ENCODE data around the gene TAF1B. TPM values are rescaled to one million over a fixed set of nuclear protein-coding genes. Genes with fewer than 3 reads are reported as not detected.

The TAF1B gene
- total RNA-seq, 1 experiment from 2014 or later = 52.8 TPM

DNA sequence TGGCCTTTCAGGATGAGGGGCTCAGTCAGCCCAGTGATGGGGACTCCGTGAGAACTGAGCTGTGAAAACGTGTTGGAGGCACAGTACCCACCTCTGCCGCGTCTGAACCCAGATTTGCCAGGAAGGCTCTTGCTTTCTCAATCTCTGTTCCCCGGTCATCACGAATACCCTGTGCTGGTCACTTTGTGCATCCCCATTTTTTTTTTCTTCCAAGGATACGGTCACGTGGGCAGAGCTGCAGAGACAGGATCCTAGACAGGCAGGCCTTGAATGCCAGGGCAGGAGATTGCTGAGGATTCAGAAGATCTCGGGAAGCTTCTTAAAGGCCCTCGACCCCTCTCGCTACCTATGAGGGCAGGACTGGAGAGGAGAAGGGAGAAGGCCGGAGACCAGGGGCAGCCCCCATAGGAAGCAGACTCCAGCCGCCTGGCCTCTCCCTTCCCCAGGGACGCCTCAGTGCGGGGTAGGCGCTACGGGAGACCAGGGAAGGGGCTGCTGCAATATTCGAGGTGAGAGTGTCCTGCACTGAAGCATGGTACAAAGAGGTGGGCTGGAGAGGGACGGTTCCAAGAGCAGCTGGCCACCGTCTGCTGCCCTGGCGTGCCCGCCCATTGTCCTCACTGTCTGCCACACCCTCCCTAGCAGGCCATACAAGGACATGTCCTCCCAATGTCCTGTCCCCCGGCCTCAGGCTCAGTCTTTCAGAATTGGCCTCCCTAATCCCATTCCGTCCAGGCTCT is 29.0 kb upstream of the TAF1B start:
- ChIA-PET POLR2A (ENCODE audit: low non-redundant PET) (no interaction called here), CTCF (interaction anchor here (0.7 to 2.3 kb wide), 6 partner anchors 10 to 258 kb away, joined by 3 to 17 read pairs (median 5); no protein-coding TSS in a partner anchor)
- intact Hi-C loops (cut with micrococcal nuclease; ENCODE audit: unreplicated experiment) = loop anchor here (2.0 kb wide), 1 partner anchor 235 kb away; no protein-coding TSS in a partner anchor
- no peak for DNase-seq (ENCODE audit: low spot score)
- no peaks in the 10 kb centered on the region for H3K27me3 ChIP-seq (replicated peaks; ENCODE audit: insufficient read depth, low read depth, low read length, poor library complexity)
- BruUV-seq (replicated peaks) = no TSS peak
- no peak for TF ChIP-seq EZH2 (IDR thresholded peaks at IDR 0.05; ENCODE audit: borderline replicate concordance, low read depth, low read length, poor library complexity, severe bottlenecking)
- TF ChIP-seq, protein P1, sequence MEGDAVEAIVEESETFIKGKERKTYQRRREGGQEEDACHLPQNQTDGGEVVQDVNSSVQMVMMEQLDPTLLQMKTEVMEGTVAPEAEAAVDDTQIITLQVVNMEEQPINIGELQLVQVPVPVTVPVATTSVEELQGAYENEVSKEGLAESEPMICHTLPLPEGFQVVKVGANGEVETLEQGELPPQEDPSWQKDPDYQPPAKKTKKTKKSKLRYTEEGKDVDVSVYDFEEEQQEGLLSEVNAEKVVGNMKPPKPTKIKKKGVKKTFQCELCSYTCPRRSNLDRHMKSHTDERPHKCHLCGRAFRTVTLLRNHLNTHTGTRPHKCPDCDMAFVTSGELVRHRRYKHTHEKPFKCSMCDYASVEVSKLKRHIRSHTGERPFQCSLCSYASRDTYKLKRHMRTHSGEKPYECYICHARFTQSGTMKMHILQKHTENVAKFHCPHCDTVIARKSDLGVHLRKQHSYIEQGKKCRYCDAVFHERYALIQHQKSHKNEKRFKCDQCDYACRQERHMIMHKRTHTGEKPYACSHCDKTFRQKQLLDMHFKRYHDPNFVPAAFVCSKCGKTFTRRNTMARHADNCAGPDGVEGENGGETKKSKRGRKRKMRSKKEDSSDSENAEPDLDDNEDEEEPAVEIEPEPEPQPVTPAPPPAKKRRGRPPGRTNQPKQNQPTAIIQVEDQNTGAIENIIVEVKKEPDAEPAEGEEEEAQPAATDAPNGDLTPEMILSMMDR (conservative IDR thresholded peaks at IDR 0.05; ENCODE audit: low read depth, low read length) = no peak; the same call in 1 of the 2 replicates
- peaks cover 6% of the 10 kb centered on the region for H3K4me1 ChIP-seq (ENCODE audit: insufficient read depth, low read length, poor library complexity, severe bottlenecking)
- no peak overlapping the region for H3K4me3 ChIP-seq (ENCODE audit: low read depth, low read length, poor library complexity, severe bottlenecking)
- no peaks in the 10 kb centered on the region for H3K9me3 ChIP-seq (ENCODE audit: low read depth, low read length, poor library complexity, severe bottlenecking)
- H3K36me3 ChIP-seq (ENCODE audit: insufficient read depth, low read length, poor library complexity, severe bottlenecking) = no peaks in the 10 kb centered on the region
- no peak overlapping the region for H3K27ac ChIP-seq (ENCODE audit: low read depth, low read length, poor library complexity, severe bottlenecking)

DNA sequence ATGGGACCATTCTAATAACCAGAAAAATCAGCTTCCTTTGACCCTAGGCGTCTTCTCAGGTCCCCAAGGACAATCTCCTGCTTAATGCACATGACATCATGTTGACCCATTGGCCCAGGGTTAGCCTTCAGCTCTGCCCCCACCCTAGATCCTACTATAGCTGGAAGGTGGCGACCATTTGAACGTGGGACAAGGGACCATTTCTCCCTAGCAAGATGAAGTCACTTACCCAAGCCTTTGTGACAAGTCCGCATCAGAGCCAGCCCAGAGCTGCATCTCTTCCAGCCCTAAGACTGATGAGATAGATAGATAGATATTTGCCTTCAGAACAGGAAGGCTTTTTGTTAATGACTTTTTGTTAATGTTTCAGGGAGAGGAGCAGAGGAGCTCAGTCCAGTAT is 28.2 kb upstream of the TAF1B start:
- intact Hi-C loops (cut with micrococcal nuclease; ENCODE audit: unreplicated experiment) = loop anchor here (2.0 kb wide), 1 partner anchor 234 kb away; no protein-coding TSS in a partner anchor

DNA sequence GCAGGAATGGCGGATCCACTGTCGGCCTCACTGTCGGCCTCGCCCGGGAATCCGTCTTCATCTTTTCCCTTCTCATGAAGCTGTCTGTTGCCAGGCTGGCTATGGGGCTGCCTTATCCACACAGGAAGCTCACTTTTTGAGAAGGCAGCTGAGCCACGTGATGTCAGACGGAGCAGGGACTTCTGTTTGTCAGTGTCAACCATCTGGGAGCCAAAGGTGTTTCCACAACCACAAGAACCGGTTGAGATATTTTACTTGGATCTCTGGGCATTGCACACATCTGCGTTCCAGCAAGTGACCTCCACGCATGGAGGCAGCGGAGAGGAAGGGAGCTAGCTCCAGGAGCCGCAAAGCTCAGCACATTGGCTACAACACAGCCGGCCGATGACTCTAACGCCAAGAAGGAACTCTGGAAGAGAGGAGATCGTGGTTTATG is 27.4 kb upstream of the TAF1B start:
- intact Hi-C loops (cut with micrococcal nuclease; ENCODE audit: unreplicated experiment) = loop anchor here (2.0 kb wide), 1 partner anchor 233 kb away; no protein-coding TSS in a partner anchor
- POLR2A ChIA-PET (ENCODE audit: low non-redundant PET) = no interaction called here

More for the DNA sequence above, 28.2 kb upstream of the TAF1B start:
- no peaks in the 10 kb centered on the region for H3K36me3 ChIP-seq (ENCODE audit: insufficient read depth, low read length, poor library complexity, severe bottlenecking)
- no peaks in the 10 kb centered on the region for H3K9me3 ChIP-seq (ENCODE audit: low read depth, low read length, poor library complexity, severe bottlenecking)
- CTCF ChIA-PET = interaction anchor here (0.8 to 2.3 kb wide), 3 partner anchors 16 to 234 kb away, joined by 3 to 17 read pairs (median 3); no protein-coding TSS in a partner anchor
- POLR2A ChIA-PET (ENCODE audit: low non-redundant PET) = no interaction called here
- H3K4me1 ChIP-seq (ENCODE audit: insufficient read depth, low read length, poor library complexity, severe bottlenecking) = peaks cover 6% of the 10 kb centered on the region
- TF ChIP-seq EZH2 (IDR thresholded peaks at IDR 0.05; ENCODE audit: borderline replicate concordance, low read depth, low read length, poor library complexity, severe bottlenecking) = no peak
- TF ChIP-seq, protein P1 (conservative IDR thresholded peaks at IDR 0.05; ENCODE audit: low read depth, low read length) = no peak
- no peak for DNase-seq (ENCODE audit: low spot score)
- no TSS peak for BruUV-seq (replicated peaks)
- H3K4me3 ChIP-seq (ENCODE audit: low read depth, low read length, poor library complexity, severe bottlenecking) = no peak overlapping the region
- H3K27me3 ChIP-seq (replicated peaks; ENCODE audit: insufficient read depth, low read depth, low read length, poor library complexity) = no peaks in the 10 kb centered on the region
- no peak overlapping the region for H3K27ac ChIP-seq (ENCODE audit: low read depth, low read length, poor library complexity, severe bottlenecking)

More for the DNA sequence above, 27.4 kb upstream of the TAF1B start:
- CTCF ChIA-PET = interaction anchor here (0.8 to 1.1 kb wide), 3 partner anchors 16 to 175 kb away, joined by 3 to 4 read pairs (median 3); no protein-coding TSS in a partner anchor
- Histone ChIP-seq H3K27ac (ENCODE audit: low read depth, low read length, poor library complexity, severe bottlenecking) (no peak overlapping the region), H3K4me3 (ENCODE audit: low read depth, low read length, poor library complexity, severe bottlenecking) (no peak overlapping the region), H3K36me3 (ENCODE audit: insufficient read depth, low read length, poor library complexity, severe bottlenecking) (no peaks in the 10 kb centered on the region), H3K4me1 (ENCODE audit: insufficient read depth, low read length, poor library complexity, severe bottlenecking) (peaks cover 6% of the 10 kb centered on the region), H3K9me3 (ENCODE audit: low read depth, low read length, poor library complexity, severe bottlenecking) (no peaks in the 10 kb centered on the region), H3K27me3 (replicated peaks; ENCODE audit: insufficient read depth, low read depth, low read length, poor library complexity) (no peaks in the 10 kb centered on the region)
- DNase-seq (ENCODE audit: low spot score) = no peak
- TF ChIP-seq, protein P1 (conservative IDR thresholded peaks at IDR 0.05; ENCODE audit: low read depth, low read length) = no peak
- no peak for TF ChIP-seq EZH2 (IDR thresholded peaks at IDR 0.05; ENCODE audit: borderline replicate concordance, low read depth, low read length, poor library complexity, severe bottlenecking)
- no TSS peak for BruUV-seq (replicated peaks)
